Left ventricle myocardium inferior (tissue), 1 donor: ENCODE results near the gene PARP15. TPM values are rescaled to one million over a fixed set of nuclear protein-coding genes. Genes with fewer than 3 reads are reported as not detected.

ENCODE experiments used
- DNase-seq: peaks from one replicate; pipeline ENCODE4 v3.0.0-alpha.2; 2020
- H3K27ac ChIP-seq: fragments of 200-600 bp; replicated peaks from 2 replicates; pipeline ENCODE4 v1.8.0; 2021
- H3K27me3 ChIP-seq: fragments of 200-600 bp; 2 replicates; pipeline ENCODE4 v1.8.0; 2021; ENCODE audit warnings: low read depth
- H3K36me3 ChIP-seq: fragments of 200-600 bp; 2 replicates; pipeline ENCODE4 v1.8.0; 2021
- H3K4me1 ChIP-seq: fragments of 200-600 bp; 2 replicates; pipeline ENCODE4 v1.8.0; 2021
- H3K4me3 ChIP-seq: fragments of 200-600 bp; 2 replicates; pipeline ENCODE4 v1.8.0; 2021; ENCODE audit warnings: mild to moderate bottlenecking, moderate library complexity
- H3K9me3 ChIP-seq: fragments of 200-600 bp; replicated peaks from 2 replicates; pipeline ENCODE4 v1.8.0; 2021
- CTCF ChIP-seq: fragments of 200-600 bp; IDR thresholded peaks from 2 replicates; pipeline ENCODE4 v1.8.0; 2021; ENCODE audit warnings: antibody characterized with exemption, mild to moderate bottlenecking, borderline replicate concordance
- intact Hi-C: fragments of 100-400 bp; cut with micrococcal nuclease; formaldehyde crosslinking; loops from one replicate; pipeline ENCODE4 v1.11.0; 2022
- total RNA-seq: library from RNA; stranded (reverse); fragmentation: NEBNext Ultra II Directional; extraction: Animal tissue kit (Norgen Biotek cat#: 25700); gene quantifications from one replicate; pipeline ENCODE4 v1.2.1, GENCODE V29; 2021
- donor health status: DM: no; HTN: yes; CAD: no; lungs with severe emphysema.

Gene PARP15
- total RNA-seq, 1 donor from 2014 or later, result 0.80 TPM

DNA sequence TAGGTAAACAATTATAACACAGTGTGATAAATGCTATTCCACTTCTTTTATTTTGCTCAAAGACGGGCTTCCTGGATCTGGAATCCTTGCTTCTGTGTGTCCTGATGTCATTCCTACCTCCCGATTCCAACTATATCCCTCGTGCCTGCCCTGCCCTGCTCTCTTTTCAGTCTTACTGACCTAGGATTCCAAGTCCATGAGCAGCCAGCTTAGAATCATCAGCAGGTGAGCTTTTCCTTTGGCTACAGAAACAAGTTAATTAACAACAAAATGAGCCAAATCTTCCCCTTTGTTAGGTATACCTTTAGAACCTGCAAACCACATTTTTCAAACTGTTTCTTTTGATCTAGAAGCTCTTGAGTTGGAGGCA, 40.8 kb upstream of the PARP15 start:
- Histone ChIP-seq H3K9me3 (no peaks in the 10 kb centered on the region), H3K4me3 (no peak overlapping the region), H3K27me3 (no peaks in the 10 kb centered on the region), H3K4me1 (no peaks in the 10 kb centered on the region), H3K36me3 (peaks cover 93% of the 10 kb centered on the region), H3K27ac (no peak overlapping the region)
- no peak for DNase-seq
- intact Hi-C loops, result no loop called here
- no peak for TF ChIP-seq CTCF

GRCh38 chr3:122538956-122539490, 38.4 kb upstream of the PARP15 start:
- H3K36me3 ChIP-seq, result peaks cover 92% of the 10 kb centered on the region
- H3K9me3 ChIP-seq, result no peaks in the 10 kb centered on the region

DNA sequence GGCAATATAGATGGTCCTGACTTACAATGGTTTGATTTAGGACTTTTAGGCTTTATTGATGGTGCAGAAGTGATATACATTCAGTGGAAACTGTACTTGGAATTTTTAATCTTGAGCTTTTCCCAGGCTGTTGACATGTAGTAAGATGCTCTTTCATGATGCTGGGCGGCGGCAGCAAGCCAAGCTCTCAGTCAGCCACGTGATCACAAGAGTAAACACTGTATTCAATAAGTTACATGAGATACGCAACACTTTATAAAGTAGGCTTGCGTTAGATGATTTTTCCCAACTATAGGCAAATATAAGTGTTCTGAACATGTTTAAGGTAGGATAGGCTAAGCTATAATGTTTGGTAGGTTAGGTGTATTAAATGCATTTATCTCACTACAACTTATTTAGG, 31.3 kb upstream of the PARP15 start:
- no peak overlapping the region for H3K27ac ChIP-seq
- no peak overlapping the region for H3K4me3 ChIP-seq
- TF ChIP-seq CTCF, result no peak
- H3K27me3 ChIP-seq, result no peaks in the 10 kb centered on the region
- intact Hi-C loops, result no loop called here
- no peaks in the 10 kb centered on the region for H3K9me3 ChIP-seq
- DNase-seq, result no peak
- H3K4me1 ChIP-seq, result no peaks in the 10 kb centered on the region
- peaks cover 93% of the 10 kb centered on the region for H3K36me3 ChIP-seq

More at GRCh38 chr3:122538956-122539490, 38.4 kb upstream of the PARP15 start:
- no peaks in the 10 kb centered on the region for H3K27me3 ChIP-seq
- no peak overlapping the region for H3K27ac ChIP-seq
- no peaks in the 10 kb centered on the region for H3K4me1 ChIP-seq
- no peak for TF ChIP-seq CTCF
- H3K4me3 ChIP-seq, result no peak overlapping the region
- DNase-seq, result no peak
- intact Hi-C loops, result no loop called here

GRCh38 chr3:122548076-122548475, 29.4 kb upstream of the PARP15 start:
- Histone ChIP-seq H3K4me3 (no peak overlapping the region), H3K36me3 (peaks cover 93% of the 10 kb centered on the region), H3K27me3 (no peaks in the 10 kb centered on the region), H3K27ac (no peak overlapping the region), H3K9me3 (no peaks in the 10 kb centered on the region), H3K4me1 (no peaks in the 10 kb centered on the region)
- no peak for DNase-seq
- TF ChIP-seq CTCF, result no peak
- intact Hi-C loops, result no loop called here

- intact Hi-C loops, result no loop called here
- TF ChIP-seq CTCF, result no peak
- no peaks in the 10 kb centered on the region for H3K27me3 ChIP-seq
- H3K4me1 ChIP-seq, result no peaks in the 10 kb centered on the region
- peaks cover 92% of the 10 kb centered on the region for H3K36me3 ChIP-seq
- no peak overlapping the region for H3K27ac ChIP-seq
- DNase-seq, result no peak
- no peak overlapping the region for H3K4me3 ChIP-seq
- H3K9me3 ChIP-seq, result no peaks in the 10 kb centered on the region
Observed at GRCh38 chr3:122548619-122549018, 28.8 kb upstream of the PARP15 start.
